Superior temporal gyrus (tissue), 1 donor: ENCODE data around the gene BLOC1S1.

Source experiments
- DNase-seq: peaks from one replicate; pipeline ENCODE4 v3.0.0-alpha.2; 2016; ENCODE audit errors: extremely low spot score

The BLOC1S1 gene

DNA sequence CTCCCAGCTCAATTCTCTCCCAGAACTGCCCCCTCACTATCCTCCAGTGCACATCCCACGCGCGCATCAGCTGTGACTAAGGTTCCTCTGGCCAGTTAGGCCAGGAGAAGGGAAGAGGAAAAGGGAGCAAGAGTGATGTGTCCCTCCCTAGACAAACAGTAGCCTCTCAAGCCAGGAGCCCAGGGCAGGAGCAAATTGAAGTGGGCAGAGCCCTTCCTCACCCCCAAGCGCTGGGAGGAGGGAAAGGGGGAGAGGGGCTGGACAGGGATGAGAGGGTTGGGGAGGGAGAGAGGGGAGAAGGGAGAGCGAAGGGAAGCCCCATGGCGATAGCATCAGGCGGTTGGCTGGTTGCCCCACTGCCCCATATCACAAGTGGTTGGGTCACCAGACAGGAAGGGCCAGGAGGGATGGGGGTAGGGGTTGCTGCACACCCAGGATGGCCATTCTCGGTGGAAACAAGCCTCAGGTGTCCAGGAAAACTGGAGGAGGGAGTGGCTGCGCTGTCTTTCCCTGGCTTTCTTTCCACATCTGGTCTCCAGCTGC lies 11.9 kb downstream of the BLOC1S1 start:
- no peak for DNase-seq

DNA sequence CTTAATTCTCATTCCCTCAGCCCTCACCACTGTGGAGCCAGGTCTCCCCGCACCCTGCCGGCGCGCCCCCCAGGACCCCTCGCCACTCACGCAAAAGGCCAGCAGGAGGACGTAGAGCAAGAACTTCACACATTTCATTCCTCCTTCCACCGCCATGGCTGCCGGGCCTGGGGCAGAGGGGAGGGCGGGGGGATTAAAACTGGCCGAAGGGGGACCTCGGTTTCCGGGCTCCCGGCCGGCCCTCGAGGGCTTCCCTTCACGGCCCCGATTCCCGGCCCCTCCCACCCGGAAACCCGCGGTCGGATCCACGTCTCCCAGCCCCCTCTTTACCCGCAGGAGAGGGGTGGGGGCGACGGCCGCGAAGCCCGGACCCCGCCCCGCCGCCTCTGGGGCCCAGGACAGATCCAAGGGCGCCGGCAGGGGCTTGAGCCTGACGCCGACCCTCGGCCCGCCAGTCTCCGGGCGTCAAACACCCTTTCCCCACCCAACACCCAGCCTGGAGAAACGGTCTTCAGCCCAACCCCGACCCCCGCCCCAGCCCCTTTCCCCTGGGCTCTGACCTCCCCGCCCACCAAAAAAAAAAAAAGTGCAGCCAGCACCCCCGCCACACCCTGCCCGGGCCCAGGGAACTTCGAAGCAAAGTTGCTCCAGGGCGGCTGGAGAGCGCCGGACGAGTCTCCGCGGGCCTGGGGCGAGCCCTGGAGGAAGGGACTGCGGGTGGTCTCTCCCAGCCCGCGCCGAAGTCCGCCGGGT lies 12.5 kb downstream of the BLOC1S1 start:
- no peak for DNase-seq

DNA sequence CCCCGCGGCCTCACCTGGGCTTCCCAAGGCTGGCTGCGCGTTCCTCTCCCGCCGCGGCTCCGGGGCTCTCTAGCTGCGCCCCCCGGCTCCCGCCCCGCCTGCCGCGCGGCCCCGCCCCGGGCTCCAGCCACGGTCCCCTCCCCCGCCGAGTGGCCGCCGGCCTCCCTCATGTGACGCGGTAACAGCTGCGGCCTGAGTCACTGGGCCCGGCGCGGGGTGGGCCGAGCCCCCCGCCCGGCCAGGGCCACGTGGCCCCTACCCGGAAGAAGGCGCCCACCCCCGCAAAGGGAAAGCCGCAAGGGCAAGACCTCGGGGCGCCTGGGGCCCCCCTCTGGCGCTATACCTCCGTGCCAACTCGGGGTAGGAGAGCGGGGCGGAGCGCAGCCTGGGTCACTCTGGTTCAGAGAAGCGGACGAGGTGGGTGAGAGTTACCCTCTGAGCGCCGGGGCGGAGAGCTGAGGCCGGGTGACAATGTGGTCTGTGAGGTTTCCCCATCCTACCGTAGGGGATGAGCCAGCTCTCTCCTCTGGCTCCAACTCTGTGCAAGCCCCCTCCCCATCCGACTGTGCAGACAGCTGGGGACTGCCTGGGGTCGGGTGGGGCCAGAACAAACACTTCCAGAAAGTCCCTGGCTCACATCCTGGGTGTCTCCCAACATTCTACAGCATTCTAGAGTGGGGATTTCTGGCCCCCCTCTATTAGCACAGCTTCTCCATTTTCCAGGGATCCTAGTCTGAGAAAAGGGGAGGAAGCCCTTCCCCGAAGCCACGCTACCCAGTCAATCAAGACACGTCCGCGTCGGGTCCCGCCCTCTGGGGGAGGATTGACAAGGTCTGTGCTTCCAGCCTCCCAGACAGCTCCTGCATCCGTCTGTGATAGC lies 13.3 kb downstream of the BLOC1S1 start, which contains the start of gene CD63:
Gene CD63, minus strand, starts transcription at position 71 of the 880 bp plus-strand sequence. CDS start 668 bp downstream, outside the sequence.
- peak; percentile 93 for DNase-seq

GRCh38 chr12:55729819-55730818 lies 14.3 kb downstream of the BLOC1S1 start:
- peak; percentile 78 for DNase-seq

- no peak for DNase-seq
These were observed 16.4 kb downstream of the BLOC1S1 start for GRCh38 chr12:55732288-55732687.

DNA sequence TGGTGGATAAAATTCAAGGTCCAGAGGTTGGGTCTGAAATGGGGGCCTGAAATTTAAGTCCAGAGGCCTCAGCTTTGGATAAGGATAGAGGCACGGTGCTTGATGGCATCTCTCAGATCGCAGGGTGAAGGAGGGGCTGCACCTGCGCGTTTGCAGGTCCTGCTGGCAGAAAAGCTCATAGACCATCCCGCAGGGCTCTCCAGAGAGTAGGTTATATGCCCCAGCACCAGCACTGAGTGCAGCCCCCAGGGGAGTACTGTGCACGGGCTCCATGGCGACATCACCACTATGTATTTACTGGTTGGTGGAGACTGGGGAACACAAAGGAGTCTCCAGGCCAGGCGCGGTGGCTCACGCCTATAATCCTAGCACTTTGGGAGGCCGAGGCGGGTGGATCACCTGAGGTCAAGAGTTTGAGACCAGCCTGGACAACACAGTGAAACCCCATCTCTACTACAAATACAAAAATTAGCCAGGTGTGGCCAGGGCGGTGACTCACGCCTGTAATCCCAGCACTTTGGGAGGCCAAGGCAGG lies 17.2 kb downstream of the BLOC1S1 start:
- no peak for DNase-seq

GRCh38 chr12:55733858-55734257 lies 18.0 kb downstream of the BLOC1S1 start:
- DNase-seq: no peak

DNA sequence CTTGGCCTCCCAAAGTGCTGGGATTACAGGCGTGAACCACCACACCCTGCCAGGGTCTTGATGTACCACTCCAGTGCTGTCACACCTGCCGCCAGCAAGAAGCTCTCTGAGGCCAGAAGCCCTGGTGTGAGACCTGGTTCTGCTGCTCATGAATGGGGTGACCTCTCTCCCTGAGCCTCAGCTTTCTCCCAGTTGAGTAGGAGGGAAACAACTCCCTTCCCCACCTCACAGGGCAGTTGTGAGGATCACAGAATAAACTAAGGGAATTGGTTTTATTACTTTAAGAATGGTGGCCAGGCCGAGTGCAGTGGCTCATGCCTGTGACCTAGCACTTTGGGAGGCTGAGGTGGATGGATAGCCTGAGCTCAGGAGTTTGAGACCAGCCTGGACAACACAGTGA lies 18.7 kb downstream of the BLOC1S1 start:
- no peak for DNase-seq

DNA sequence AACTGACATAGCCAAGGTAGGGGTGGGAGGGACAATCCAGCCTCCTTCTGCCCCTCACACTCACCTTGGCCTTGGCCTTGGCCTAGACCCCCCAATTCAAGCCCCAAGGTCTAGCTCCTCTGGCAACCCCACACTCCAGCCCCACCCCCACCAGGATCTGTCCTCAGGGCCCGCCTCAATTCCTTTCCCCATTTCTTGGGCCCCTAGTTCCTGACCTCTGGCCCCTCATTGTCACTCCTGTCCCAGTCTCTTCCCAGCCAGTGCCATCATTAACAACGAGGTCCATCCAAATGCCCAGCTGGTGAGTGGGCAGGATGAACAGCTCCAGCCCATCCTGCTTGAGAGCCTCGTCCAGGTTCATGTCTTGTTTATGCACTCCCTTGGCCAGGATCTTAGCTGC lies 20.2 kb downstream of the BLOC1S1 start:
- no peak for DNase-seq

DNA sequence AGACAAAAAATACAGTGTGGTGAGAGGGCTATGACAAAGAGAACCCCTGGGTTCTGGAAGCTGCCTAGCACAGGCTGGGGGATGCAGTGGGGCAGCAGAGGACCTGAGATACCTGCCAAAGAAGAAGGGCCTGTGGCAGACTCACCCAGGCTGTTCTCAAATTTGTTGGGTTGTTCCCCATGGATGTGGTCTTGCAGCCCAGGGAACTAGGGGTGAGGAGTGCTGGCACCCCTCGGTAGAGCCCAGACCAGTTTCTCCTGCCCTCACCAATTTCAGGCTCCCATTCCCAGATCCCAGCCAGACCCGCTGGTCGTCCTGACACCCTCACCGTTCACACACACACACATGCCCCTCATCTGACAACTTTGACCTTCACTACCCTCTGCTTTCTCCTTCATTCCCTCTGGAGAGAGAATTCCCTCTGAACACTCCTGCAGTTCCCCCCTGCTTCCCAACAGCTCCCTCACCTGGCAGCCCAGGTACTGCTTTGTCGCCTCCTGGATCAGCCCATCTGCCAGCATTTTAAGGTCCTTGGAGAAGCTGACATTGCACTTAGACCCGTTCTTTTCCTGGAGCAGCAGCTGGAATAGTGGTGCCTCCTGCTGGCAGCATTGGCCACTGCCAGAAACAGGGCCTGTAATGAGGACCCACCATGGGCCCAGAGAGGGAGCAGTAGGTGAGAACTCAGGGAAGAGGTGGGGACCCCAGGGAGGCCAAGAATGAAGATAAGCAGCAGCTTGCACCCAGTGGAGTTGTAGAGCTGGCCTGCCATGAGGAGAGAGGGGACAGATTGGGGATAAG lies 21.1 kb downstream of the BLOC1S1 start:
- peak; percentile 75 for DNase-seq

DNA sequence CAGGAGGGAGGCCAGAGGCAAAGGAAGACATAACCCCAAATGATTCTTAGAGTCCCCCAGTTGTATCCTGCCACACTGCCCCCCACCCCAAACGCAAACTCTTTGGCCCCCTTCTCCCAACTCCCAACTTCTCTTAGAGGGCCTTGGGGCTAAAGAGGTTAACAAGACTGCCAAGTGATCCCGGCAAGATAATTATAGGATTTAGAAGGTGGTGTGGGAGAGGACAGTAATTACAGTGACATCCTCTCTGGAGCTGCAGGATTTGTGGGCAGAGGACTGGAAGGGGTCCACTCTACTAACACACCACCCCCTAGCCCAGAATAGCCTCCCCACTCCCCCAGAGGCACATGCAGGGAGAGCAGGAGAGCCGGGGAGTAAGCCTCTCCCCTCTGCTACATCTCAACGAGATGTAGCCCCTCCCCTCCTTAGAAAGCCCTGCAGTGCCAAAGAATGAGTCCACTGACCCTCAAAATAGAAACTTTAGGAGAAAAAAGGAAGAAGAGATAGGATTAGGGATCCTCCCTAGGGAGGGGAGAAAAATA lies 21.8 kb downstream of the BLOC1S1 start:
- no peak for DNase-seq

GRCh38 chr12:55738123-55739024 lies 22.5 kb downstream of the BLOC1S1 start:
- DNase-seq: peak; percentile 99

DNA sequence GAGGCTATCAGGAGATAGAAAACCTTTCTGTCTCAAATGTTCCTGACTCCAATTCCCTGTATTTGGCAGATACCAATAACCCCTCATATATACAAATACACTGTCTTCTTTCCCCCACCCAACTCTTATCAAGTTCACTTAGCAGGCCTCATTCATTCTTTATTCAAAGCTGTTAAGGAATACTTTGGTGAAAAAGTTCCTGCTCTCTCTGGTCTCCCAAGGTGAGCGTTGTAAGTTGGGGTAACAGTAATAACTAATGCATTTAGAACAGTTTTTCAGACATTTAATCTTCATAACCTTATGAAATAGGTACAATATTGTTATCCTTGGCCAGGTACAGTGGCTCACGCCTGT lies 23.2 kb downstream of the BLOC1S1 start:
- no peak for DNase-seq

- no peak for DNase-seq
These were observed 26.3 kb downstream of the BLOC1S1 start for GRCh38 chr12:55741931-55742680.

DNA sequence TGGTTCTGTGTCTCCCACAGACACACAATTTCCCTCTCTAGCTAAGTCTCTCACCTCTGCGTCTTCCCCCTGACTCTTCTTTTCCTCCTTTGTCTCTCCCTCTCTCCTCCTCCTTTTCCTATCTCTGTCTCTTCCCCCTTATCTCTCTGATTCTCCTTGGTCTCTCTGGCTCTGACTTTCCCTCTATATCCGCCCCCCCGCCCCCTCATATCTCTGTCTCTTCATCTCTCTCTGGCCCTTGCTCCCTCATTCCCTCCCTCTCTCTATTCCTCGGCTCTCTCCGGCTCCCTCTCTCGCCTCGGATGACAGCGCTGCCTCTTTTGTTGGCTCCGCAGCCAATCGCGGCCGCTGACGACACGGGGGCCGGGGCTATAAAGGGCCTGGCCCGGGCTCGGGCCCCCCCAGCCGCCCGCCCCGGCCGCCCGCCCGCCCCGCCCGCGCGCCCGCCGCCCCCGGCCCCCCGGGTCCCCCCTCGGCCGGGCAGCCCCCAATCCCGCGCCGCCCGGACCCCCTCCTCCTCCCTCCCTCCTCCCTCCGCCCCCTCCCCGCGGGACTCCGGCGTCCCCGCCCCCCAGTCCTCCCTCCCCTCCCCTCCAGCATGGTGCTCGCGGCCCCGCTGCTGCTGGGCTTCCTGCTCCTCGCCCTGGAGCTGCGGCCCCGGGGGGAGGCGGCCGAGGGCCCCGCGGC lies 27.0 kb downstream of the BLOC1S1 start, which contains the start of gene GDF11:
Gene GDF11, plus strand, starts transcription at position 404 of the 687 bp plus-strand sequence. Its CDS starts 195 bp downstream, at position 599.
- peak; percentile 87 for DNase-seq

DNA sequence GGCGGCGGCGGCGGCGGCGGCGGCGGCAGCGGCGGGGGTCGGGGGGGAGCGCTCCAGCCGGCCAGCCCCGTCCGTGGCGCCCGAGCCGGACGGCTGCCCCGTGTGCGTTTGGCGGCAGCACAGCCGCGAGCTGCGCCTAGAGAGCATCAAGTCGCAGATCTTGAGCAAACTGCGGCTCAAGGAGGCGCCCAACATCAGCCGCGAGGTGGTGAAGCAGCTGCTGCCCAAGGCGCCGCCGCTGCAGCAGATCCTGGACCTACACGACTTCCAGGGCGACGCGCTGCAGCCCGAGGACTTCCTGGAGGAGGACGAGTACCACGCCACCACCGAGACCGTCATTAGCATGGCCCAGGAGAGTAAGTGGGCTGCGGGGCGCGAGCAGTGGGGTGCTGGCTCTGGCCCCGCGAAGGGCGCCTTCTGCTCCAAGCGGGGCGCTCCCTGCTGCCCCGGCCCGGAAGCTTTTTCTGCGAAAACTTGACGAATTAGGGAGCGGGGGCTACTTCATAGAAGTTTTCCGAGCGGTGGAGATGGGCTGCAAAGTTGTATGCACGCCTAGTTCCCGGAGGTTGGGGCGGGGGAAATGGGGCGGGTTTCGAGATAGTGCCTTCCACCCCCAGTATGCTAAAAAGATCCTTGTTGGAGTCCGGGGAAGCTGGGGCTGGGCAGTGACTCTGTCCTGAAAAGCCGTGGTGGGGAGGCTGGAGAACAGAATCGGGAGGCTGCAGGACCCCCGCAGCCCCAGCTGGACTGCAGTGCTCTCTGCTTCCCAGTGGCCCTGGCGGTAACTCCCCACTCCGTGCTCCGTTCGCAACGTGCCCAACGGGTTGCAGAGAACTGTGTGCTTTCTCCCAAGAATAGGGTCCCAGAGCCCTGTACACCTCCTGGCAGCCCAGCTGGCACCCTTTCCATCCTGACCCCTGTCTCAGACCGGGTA lies 27.8 kb downstream of the BLOC1S1 start:
- no peak for DNase-seq
